Measurements from ENCODE around the gene SPATA6L. TPM values are rescaled to one million over a fixed set of nuclear protein-coding genes. Genes with fewer than 3 reads are reported as not detected.

The SPATA6L gene
- total and polyA plus RNA-seq, 9 of the 15 experiments (the other 6 are each of a cell fraction or from before 2014, with no cell fraction given): 0.03 to 1.00 (median 0.08) TPM; not detected in 4

DNA sequence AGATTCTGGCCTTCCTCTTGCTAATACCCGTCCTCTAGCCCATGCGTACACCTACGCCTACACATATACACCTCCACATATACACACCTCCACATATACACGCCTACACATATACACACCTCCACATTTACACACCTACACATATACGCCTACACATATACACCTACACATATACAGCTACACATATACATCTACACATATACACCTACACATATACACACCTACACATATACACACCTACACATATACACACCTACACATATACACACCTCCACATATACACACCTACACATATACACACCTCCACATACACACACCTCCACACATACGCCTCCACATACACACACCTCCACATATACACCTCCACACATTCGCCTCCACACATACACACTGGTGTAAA lies 47.6 kb upstream of the SPATA6L start:
- FAIRE-seq: no peak
- no TSS peak for BruUV-seq (replicated peaks)
- in situ Hi-C loops (cut with MboI): no loop called here
- no peak overlapping the region for H3K4me3 ChIP-seq
- H3K9me1 ChIP-seq (ENCODE audit: control insufficient read depth, insufficient read depth, low read length): no peaks in the 10 kb centered on the region
- 53% methylated on average over 5 of the region's 7 CpGs for WGBS (ENCODE audit: insufficient coverage, low coverage, missing lambda C conversion rate)
- H3K36me3 ChIP-seq (ENCODE audit: control insufficient read depth, insufficient read depth, low read length): peaks cover 83% of the 10 kb centered on the region
- no peak overlapping the region for H3K4me2 ChIP-seq (ENCODE audit: insufficient read depth, low read length)
- ATAC-seq: no peak
- H3K27ac ChIP-seq (ENCODE audit: extremely low read depth, low read depth, low read length): no peak overlapping the region
- no peaks in the 10 kb centered on the region for H3K4me1 ChIP-seq (replicated peaks in 1 of 2; ENCODE audit: control insufficient read depth in 2 of 2, insufficient read depth in 2 of 2, low read length in 2 of 2)
- TF ChIP-seq, protein P1, sequence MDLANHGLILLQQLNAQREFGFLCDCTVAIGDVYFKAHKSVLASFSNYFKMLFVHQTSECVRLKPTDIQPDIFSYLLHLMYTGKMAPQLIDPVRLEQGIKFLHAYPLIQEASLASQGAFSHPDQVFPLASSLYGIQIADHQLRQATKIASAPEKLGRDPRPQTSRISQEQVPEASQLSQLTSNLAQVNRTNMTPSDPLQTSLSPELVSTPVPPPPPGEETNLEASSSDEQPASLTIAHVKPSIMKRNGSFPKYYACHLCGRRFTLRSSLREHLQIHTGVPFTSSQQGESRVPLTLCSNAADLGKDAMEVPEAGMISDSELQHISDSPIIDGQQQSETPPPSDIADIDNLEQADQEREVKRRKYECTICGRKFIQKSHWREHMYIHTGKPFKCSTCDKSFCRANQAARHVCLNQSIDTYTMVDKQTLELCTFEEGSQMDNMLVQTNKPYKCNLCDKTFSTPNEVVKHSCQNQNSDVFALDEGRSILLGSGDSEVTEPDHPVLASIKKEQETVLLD (IDR thresholded peaks at IDR 0.05): no peak
- TF ChIP-seq, protein P2, sequence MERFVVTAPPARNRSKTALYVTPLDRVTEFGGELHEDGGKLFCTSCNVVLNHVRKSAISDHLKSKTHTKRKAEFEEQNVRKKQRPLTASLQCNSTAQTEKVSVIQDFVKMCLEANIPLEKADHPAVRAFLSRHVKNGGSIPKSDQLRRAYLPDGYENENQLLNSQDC (CRISPR knock-in tag; IDR thresholded peaks at IDR 0.05): no peak
- TF ChIP-seq GTF2A2 (tag; IDR thresholded peaks at IDR 0.05) (no peak), NFATC3 (IDR thresholded peaks at IDR 0.05) (no peak), CHCHD3 (CRISPR knock-in tag; IDR thresholded peaks at IDR 0.05) (no peak), TAL1 (IDR thresholded peaks at IDR 0.05) (no peak), STAT5A (IDR thresholded peaks at IDR 0.05; ENCODE audit: borderline replicate concordance, low read length) (no peak), HOXB6 (CRISPR knock-in tag; IDR thresholded peaks at IDR 0.05; ENCODE audit: borderline replicate concordance) (no peak)
- TF ChIP-seq, protein P3, sequence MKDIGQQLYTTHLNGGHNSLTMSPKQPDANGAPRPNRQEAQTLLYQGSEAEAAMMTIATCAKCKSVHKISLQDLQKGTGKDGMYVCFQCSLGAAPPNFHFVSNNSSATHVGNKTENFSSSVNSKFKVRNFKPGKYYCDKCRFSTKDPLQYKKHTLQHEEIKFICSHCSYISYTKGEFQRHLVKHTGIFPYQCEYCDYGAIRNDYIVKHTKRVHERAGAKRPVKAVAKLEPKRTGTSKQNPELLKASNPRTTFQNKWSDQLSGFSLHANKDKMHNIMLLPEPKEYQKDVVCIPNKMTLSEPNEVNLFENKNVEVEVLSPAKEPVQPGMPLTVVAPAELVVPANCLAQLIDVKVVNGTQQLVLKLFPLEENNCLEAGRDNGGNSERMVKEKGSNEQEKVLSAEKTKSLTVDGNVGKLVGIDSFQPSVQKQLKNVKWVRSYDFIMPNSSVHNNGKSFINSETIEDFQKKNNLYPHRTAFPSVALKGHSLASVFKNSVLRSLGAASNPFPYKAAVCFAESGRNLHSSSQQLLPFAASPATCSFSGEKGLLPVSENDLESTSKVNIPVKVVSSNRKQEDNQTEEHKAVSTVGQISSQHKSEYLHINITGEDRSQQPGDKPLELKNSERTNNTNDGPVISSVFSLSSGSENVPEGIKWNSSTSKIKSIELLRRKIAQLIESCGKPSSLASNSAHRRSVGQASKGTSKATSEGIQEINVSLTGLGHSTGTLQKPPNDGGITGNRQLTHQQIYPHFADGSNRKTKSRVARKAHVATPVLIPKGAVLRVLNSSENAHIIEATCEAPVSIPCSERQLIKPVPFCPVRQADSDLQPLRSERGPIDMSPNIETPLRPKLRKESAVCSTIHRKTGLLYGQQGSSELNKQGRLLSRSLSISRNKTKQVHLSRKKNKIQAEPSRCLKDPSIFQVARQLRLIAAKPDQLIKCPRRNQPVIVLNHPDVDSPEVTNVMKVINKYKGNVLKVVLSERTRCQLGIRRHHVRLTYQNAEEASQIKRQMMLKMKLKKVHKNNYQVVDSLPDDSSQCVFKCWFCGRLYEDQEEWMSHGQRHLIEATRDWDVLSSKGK (CRISPR knock-in tag; IDR thresholded peaks at IDR 0.05): no peak
- TF ChIP-seq, protein P4, sequence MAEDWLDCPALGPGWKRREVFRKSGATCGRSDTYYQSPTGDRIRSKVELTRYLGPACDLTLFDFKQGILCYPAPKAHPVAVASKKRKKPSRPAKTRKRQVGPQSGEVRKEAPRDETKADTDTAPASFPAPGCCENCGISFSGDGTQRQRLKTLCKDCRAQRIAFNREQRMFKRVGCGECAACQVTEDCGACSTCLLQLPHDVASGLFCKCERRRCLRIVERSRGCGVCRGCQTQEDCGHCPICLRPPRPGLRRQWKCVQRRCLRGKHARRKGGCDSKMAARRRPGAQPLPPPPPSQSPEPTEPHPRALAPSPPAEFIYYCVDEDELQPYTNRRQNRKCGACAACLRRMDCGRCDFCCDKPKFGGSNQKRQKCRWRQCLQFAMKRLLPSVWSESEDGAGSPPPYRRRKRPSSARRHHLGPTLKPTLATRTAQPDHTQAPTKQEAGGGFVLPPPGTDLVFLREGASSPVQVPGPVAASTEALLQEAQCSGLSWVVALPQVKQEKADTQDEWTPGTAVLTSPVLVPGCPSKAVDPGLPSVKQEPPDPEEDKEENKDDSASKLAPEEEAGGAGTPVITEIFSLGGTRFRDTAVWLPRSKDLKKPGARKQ (CRISPR knock-in tag; IDR thresholded peaks at IDR 0.05): no peak
- TF ChIP-seq, protein P5, sequence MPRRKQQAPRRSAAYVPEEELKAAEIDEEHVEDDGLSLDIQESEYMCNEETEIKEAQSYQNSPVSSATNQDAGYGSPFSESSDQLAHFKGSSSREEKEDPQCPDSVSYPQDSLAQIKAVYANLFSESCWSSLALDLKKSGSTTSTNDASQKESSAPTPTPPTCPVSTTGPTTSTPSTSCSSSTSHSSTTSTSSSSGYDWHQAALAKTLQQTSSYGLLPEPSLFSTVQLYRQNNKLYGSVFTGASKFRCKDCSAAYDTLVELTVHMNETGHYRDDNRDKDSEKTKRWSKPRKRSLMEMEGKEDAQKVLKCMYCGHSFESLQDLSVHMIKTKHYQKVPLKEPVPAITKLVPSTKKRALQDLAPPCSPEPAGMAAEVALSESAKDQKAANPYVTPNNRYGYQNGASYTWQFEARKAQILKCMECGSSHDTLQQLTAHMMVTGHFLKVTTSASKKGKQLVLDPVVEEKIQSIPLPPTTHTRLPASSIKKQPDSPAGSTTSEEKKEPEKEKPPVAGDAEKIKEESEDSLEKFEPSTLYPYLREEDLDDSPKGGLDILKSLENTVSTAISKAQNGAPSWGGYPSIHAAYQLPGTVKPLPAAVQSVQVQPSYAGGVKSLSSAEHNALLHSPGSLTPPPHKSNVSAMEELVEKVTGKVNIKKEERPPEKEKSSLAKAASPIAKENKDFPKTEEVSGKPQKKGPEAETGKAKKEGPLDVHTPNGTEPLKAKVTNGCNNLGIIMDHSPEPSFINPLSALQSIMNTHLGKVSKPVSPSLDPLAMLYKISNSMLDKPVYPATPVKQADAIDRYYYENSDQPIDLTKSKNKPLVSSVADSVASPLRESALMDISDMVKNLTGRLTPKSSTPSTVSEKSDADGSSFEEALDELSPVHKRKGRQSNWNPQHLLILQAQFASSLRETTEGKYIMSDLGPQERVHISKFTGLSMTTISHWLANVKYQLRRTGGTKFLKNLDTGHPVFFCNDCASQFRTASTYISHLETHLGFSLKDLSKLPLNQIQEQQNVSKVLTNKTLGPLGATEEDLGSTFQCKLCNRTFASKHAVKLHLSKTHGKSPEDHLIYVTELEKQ (CRISPR knock-in tag; IDR thresholded peaks at IDR 0.05): no peak
- TF ChIP-seq, protein P6, sequence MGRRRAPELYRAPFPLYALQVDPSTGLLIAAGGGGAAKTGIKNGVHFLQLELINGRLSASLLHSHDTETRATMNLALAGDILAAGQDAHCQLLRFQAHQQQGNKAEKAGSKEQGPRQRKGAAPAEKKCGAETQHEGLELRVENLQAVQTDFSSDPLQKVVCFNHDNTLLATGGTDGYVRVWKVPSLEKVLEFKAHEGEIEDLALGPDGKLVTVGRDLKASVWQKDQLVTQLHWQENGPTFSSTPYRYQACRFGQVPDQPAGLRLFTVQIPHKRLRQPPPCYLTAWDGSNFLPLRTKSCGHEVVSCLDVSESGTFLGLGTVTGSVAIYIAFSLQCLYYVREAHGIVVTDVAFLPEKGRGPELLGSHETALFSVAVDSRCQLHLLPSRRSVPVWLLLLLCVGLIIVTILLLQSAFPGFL (CRISPR knock-in tag; IDR thresholded peaks at IDR 0.05): no peak
- H2AFZ ChIP-seq (ENCODE audit: low read depth, low read length): no peak overlapping the region
- ChIA-PET POLR2A (no interaction called here), CTCF (ENCODE audit: low intra/inter-chr PET ratio) (no interaction called here)
- no peak overlapping the region for H3K9ac ChIP-seq (ENCODE audit: insufficient read depth in 1 of 2, low read depth in 2 of 2, low read length in 2 of 2)
- no peaks in the 10 kb centered on the region for H3K79me2 ChIP-seq (ENCODE audit: control insufficient read depth, insufficient read depth, low read length)
- H4K20me1 ChIP-seq (replicated peaks; ENCODE audit: control insufficient read depth, insufficient read depth, low read length): no peaks in the 10 kb centered on the region
- DNase-seq (ENCODE audit: extremely low read depth in 1 of 4, low spot score in 3 of 4): peak in 1 of 4 experiments; percentile 9
- H3K27me3 ChIP-seq (ENCODE audit: control insufficient read depth in 2 of 2, insufficient read depth in 2 of 2, low read length in 2 of 2): no peaks in the 10 kb centered on the region
- intact Hi-C loops (cut with micrococcal nuclease): no loop called here
- H3K9me3 ChIP-seq (replicated peaks; ENCODE audit: control insufficient read depth, insufficient read depth, low read depth, low read length): no peaks in the 10 kb centered on the region; the same call in 1 of the 2 replicates

All from K562 (cell line).